NCI-H2196 (cell line): Measurements from ENCODE around the gene STAT1.

ENCODE experiments used
- DNase-seq: peaks from one replicate; lab custom pipeline; 2025; ENCODE audit not compliant: unreplicated experiment; lab: John Stamatoyannopoulos, UW

Gene STAT1

DNA sequence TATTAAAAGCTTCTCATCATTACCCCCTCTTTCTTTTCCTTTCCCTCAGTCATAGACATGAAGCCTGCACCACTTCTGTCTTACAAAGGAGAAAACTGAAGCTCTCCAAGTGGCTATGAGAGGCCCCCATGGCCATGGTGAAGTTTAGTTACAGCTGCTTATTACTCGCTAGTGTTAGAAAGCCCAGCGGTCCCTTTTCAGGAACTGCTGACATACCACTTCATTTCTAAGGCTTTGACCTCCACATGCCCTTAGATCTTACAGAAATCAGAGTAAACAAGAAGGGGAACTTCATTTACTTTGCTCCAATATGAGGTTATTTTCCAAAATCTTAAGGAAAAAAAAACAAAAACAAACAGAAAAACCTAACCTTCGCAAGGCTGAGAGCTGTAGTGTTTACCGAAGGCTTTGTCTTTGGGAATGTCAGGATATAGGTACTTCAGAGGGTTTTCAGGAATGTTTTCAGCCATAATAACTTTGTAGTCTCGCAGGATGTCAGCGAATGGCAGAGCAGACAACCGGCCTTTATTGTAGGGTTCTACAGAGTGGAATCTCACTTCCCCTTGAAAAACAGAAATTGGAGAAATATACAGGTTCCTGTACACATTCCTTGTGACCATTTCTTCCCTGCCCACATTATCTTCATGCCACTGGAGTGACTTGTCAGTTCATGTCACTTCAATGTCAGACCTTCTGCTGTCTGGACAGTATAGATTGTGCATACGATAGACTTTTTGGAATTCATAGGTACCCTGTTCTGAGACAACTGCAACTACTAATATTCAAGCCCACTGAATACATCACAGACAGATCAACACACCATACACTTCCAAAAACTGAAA lies 18.8 kb upstream of the STAT1 start:
- DNase-seq, result no peak

DNA sequence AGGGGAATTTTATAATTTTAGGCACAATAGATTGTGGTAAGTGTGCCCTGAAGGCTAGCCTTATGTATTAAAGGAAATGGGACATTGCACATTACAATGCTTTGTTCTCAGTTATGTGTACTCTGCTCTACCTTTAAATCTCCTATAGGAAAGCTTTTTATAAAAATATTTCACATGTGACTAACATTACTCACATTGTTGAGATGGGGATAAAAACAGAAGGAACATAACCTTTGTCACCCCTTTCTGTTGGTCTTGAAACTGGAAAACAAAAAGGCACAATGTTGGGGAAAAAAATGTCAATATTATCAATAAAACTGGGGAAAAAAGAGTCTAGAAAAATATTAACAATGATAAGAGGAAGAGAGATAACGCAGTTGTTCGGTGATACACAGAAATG lies 17.3 kb upstream of the STAT1 start:
- DNase-seq, result no peak

DNA sequence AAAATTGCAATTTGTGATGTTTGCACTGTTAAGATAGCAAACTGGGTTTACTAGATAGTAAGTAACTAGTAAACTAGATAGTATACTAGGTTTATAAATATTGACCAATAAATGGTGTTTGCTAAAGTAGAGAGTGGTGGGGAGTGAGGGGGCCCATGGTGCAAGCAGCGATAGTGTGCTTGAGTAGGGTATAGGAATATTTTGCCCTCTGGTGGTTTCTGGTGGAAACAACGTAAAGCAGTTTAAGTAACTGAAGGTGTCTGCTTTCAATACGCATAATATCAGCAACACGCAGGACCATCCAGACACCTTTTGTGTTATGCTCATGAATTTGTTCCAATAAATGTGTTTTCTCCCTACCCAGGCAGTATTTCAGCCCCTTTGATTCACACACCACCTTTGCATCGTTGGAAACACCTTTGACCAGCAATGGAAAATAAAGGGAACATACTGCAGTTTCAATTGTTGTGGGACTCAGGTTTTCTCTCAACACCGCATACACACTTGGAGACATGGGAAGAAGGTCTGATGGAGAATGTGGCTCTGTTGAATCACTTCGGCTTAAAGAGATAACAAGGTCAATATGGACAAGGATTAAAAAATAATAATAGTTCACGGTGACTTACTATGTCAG lies 16.7 kb upstream of the STAT1 start:
- peak; percentile 40 for DNase-seq

DNA sequence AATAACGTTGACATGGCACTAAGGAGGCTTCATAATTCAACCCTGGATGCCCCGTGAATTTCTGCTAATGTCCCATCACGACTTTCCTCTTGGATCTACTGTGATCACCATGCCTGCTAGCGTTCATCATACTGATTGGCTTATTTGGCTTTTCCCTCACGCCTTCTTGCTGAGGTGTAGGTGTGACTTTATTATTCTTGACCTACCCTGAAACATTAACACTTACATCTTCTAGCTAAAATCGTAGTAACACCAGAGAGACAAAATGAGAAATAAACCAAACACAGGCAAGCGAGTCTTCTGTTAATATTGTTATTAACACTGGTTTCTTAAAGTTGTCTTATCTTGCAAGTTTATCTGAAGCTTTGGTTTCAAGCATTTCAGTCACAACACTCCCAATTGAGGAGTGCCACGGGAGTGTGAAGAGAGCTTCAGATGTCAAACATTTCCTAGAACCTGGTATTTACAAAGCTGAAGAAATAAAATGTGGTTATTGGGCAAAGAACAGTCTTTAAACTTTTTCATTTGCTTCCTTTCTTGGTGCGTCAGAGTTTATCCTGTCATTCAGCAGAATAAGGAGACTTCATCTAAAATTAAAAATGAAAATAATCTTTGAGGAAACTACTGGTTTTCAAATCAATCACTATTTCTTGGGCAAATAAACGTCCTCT lies 15.4 kb upstream of the STAT1 start:
- no peak for DNase-seq

DNA sequence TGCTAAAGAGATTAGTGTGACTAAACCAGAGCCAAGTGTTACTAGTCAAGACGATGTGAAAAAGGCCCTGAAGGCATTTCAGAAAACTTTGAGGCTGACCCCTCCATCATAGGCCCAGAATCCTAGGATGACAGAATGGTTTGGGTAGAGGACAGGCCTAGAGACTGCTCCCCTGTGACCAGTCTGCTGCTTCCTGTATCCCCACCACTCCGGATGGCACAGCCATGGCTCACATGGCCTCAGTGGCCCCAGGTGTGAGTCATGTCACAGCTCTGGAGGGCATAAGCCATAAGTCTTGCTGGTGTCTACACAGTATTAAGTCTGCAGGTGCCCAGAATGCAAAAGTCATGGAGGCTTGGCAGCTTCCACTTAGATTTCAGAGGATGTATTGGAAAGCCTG lies 12.4 kb upstream of the STAT1 start:
- no peak for DNase-seq

DNA sequence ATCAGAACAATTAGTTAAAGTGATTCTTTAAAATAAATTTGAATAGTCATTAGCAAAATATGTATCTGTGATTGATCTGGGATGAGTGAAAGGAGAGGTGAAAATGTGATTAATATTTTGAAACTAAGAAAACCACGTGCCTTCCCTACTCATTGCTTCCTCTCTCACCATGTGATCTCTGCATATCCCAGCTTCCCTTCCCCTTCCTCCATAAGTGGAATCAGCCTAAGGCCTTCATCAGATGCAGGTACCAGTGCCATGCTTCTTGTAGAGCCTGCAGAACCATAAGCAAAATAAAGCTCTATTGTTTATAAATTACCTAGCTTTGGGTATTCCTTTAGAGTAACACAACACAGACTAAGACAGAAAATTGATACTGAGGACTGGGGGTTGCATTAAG lies 11.2 kb upstream of the STAT1 start:
- DNase-seq, result no peak

DNA sequence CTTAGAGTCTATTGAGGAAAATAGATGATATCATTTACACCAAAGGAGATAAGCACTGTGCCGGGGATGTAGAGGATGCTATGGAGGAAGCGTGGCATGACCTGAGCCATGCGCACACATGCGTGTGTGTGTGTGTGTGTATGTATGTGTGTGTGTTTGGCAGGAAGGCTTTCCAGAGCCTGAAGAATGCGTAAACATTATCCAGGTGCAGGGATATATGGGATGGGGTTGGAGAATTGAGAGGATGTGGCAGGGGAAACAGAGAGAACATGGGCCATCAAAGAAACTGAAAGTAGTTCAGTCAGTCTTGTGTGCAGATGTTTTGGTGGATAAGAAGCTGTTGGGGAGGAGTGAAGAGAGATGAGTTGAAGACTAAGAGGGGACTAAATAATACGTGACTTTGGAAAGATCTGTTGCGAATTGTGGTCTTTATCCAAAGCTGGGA lies 9.3 kb upstream of the STAT1 start:
- no peak for DNase-seq

DNA sequence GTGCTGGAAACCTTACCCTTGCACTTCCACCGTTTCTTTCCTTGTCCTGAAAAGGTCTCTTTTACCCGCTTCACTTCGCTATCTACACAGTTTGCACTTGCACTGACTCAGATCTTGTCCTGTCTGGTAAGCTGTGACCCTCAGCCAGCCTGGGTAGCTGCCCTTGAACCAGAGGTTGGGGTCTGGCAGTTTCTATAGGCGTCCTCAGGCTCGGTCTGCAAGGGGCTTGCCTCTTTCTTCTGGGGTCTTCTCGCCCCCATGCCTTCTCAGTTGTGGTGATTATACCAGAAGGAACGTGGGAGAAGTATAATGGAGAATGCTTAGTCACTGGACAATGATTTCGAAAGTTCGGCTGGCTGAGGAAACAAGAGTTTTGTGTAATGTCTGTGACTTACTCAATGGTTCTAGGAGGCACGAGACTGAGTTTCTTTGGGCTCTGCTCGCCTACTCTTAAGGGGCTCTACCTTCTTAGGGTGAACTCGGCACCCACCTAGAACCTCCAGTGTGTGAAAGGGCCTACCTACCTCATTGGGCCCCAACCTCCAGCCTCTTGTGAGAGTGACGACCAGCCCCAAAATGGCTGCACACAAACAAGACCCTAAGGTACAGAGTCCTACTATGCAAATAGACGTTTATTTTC lies 6.9 kb upstream of the STAT1 start:
- peak; percentile 47 for DNase-seq

DNA sequence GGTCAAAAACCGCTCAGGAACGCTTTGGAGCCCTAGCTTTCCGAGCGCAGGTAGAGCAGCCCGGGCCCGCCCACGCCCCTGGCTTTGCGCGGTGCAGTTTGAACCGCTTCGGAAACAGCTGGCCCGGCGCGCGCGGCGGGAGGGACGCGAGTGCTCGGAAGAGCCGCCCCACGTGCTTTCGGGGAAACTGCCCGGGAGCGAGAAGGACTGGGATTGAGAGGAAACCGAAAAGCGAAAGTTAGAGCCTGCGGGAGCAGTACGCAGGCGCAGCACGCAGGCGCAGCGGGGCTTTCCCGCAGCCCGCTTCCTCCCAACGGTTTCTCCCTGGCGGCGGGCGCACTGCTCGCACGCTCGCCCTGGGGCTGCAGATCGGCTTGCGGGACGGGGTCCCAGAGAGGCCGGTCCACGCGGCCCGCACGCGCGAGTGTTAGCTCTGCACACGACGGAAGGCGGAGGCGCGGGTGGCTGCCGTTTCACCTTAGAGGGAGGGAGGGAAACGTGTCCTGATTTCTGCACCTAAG lies 6.3 kb upstream of the STAT1 start:
- peak; percentile 98 for DNase-seq

DNA sequence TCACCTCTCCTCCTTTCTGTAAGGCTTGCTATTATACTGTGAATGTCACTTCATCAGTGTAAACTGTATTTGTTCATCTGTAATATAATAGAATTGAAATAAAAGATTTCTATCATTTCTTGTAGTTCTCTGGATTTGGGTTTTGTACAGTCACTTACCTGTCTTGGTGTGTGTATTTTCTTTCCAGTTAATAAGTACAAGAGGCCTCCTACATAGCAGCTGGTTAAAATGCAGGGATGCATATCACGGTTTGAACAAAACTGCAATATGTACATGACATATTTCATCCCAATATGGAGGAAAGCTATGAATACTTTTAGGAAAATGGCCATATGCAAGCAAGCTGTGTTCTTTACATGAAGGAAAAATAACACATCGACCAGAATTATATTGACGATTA lies 5.4 kb upstream of the STAT1 start:
- DNase-seq, result no peak

DNA sequence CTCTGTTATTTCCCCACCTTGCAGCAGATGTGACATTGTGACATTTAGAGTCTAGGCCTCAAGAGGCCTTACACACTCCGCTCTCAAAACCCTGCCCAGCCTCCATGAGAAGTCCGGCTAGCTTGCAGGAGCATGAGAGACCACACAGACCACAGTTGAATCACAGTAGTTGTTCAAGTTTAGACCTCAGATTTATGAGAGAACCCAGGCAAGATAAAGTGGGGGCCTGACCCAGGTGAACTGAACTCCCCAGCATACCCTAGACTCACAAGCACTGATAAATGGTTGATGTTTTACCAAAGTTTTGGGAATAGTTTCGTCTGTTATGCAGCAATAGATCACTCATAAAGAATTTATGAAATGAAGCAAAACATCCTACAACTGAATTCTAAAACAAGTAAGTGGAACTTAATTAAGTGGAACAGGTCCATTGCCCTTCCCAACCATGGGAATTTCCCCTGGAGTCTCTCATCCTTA lies 4.7 kb upstream of the STAT1 start:
- no peak for DNase-seq

DNA sequence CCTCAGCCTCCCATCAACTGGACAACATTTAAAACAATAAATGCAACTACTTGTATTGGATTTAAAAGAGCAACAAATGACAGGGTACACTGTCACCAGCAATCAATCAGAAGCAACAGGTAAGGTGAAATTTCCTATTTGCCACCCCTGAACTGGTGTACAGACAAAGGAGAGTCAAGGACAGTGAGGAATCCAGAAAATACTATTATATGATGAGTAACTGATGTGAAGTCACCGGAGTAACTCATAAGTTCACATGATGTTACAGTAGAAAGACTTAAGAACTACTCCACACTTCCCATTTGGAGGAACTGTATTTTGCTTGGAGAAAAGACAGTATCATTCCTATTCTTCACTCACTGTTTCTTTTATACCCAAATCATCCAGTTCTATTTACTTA lies 4.1 kb upstream of the STAT1 start:
- no peak for DNase-seq

DNA sequence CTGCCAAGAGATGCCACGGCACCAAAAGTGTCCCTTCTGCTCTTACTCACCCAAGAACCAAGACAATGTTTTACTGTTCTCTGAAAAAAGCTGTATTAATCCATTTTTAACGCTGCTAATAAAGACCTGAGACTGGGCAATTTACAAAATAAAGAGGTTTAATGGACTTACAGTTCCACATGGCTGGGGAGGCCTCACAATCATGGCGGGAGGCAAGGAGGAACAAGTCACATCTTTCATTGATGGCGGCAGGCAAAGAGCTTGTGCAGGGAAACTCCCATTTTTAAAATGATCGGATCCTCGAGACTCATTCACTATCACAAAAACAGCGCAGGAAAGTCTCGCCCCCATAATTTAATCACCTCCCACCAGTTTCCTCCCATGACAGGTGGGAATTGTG lies 1.9 kb upstream of the STAT1 start:
- no peak for DNase-seq

DNA sequence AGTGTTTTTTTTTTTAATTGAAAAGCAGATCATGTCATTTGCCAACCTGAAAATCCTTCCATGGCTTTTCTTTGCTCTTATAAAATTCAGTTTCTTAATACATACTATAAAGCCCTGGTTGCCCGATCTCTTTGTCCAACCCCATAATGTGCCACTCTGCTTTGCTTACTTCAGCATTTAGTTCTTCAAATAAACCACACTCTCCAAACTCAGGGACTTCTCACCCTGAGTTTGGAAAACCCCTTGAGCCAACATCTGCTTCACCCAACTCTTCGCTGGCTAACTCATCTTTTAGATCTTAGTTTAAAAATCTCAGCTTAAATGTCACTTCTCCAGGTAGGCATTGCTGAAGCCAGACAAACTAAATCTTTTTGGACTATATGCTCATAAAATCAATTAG lies 1.3 kb upstream of the STAT1 start:
- DNase-seq, result no peak

DNA sequence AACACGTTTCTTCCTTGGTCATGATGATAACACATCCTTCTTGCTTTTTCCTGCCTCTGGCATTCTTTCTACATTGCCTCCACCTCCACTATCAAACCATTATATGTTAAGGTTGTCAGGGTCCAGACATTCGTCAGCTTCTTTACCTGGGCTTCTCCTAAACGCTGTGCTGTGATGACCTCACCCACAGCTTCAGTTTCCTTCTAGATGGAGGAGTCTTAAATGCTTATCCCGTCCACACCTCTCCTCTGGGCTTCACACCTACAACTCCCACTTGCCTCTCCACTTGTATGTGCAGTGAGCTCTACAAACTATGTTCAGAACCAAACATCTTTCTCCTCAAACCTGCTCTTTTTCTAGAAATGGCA lies 666 bp upstream of the STAT1 start:
- no peak for DNase-seq

DNA sequence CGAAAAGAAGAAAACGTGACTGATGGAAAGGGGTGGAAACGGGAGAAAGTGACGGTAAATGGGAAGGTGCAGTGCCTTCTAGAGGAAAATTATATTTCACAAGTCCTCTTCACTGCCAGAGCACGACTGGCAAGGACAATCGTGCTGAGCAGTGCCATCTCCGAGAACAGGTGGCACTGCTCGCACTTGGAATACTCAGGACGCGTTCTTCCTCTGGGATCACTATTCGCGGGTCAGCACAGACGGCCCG lies 364 bp downstream of the STAT1 start:
- no peak for DNase-seq

DNA sequence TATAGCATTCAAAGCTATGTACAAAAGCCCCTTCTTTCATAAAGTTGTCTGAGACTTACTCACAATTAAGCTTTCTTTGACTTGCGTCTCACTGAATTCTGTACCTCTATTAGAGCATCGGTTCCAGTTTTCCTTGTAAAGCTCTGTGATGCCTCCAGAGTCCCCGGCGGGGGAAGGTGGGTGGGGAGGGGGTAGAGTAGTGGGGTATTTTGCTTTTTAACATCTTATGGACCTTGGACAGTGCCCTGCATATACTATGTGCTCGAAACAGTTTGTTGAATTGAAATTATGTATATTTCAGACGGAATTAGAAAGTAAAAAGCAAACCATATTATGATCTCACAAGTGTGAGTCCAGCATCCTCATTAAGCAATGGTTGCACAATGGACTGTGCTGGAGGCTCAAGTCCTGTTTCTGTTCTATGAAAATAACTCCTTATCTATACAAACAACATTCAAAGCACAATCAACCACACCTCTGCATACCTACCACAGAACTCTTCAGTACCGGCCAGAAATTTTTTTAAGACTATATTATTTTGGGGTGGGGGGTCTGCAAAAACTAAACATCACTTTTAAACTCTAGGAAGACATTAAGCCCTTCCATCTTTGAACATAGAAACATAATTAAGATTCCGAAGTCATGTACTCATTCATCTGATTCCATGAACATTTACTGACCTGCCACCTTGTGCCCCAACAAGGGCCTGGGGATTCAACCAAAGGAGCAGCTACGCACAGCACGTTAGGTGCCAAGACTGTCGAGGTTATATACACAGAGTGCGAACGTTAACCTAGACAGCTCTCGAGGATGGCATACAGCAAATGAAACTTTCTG lies 908 bp downstream of the STAT1 start:
- DNase-seq, result no peak

DNA sequence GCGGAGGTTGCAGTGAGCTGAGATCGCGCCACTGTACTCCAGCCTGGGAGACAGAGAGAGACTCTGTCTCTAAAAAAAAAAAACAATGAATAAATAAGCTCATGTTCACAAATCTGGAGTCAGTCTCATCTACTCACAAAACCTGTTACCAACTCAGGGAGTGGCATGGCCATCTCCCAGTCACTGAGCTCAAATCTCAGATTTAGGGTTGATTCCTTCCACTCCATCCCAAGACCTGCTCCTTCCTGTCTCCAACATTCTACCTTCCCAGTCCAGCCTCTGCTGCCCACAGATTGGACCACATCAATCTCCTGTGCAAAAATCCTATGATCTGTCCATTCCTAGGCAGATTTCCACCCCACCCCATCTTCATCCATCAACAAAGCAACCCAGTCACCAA lies 1.6 kb downstream of the STAT1 start:
- no peak for DNase-seq

DNA sequence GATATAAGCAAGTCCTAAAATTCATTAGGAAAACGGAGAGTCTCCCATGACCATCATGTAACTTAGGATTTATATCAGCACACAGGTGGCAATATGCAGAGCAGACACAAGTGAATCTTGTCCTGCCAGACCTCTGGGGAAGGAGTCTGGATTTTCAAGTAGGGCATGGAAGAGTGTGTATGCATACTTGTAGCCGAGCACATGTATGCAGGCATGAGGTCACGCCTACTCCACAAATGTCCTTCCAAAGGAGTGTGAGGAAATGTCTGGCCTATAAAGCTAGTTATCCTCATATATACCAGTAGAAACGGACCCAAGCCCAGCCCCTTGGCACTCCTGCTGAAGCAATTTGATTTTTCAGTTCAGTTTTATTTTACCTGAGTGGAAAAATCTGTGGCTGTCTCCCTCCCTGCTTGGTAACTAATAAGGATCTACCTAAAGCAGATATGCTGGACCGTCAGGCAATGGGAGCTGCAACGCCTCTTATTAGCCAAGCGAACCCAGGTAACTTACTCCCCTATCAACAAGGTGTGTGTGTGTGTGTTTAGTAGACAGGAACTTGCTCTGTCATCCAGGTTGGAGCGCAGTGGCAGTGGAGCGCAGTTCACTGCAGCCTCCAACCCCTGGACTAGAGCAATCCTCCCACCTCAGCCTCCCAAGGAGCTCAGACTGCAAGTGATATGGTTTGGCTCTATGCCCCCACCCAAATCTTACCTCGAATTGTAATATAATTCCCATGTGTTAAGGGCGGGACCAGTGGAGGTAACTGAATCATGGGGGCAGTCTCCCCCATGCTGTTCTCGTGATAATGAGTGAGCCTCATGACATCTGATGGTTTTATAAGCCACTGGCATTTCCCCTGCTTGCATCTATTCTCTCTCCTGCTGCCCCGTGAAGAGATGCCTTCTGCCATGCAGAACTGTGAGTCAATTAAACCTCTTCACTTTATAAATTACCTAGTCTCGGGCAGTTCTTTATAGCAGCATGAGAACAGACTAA lies 2.8 kb downstream of the STAT1 start:
- DNase-seq, result no peak
